Activated CD8-positive, alpha-beta T cell treated with anti-CD3 and anti-CD28 coated beads for 36 hours (primary cell): ENCODE results near the gene NDUFAF7. TPM values are rescaled to one million over a fixed set of nuclear protein-coding genes. Genes with fewer than 3 reads are reported as not detected.

Experiments
- ATAC-seq: fragments of 200-7000 bp; cut with Tn5 transposase; one replicate; pipeline ENCODE4 v1.10.0; 2021; ENCODE audit warnings: mild to moderate bottlenecking, moderate library complexity
- CTCF ChIA-PET: fragments of 350-600 bp; sonication (Branson Sonifier 250); formaldehyde crosslinking; loops from one replicate; lab custom pipeline; 2021; ENCODE audit warnings: antibody characterized with exemption; lab: Charles Lee
- POLR2A ChIA-PET: fragments of 350-600 bp; sonication (Branson Sonifier 250); formaldehyde crosslinking; loops from one replicate; lab custom pipeline; 2021; ENCODE audit warnings: antibody characterized with exemption; lab: Charles Lee
- DNase-seq: peaks from one replicate; pipeline ENCODE4 v3.0.0-alpha.2; 2020
- H3K27ac Mint-ChIP-seq: one replicate; pipeline ENCODE4 v1.8.0; 2021; ENCODE audit warnings: mild to moderate bottlenecking, mixed read lengths
- H3K27me3 Mint-ChIP-seq: one replicate; pipeline ENCODE4 v1.8.0; 2021; ENCODE audit warnings: mixed read lengths
- H3K36me3 Mint-ChIP-seq: one replicate; pipeline ENCODE4 v1.8.0; 2021; ENCODE audit warnings: low read depth, mixed read lengths
- H3K4me1 Mint-ChIP-seq: one replicate; pipeline ENCODE4 v1.8.0; 2021; ENCODE audit warnings: low read depth, mixed read lengths
- H3K4me3 Mint-ChIP-seq: one replicate; pipeline ENCODE4 v1.8.0; 2021; ENCODE audit warnings: mild to moderate bottlenecking, moderate library complexity, mixed read lengths
- H3K9me3 Mint-ChIP-seq: one replicate; pipeline ENCODE4 v1.8.0; 2021; ENCODE audit warnings: mixed read lengths
- intact Hi-C: fragments of 100-400 bp; cut with micrococcal nuclease; formaldehyde crosslinking; loops from one replicate; pipeline ENCODE4 v1.10.0; 2022
- total RNA-seq, 2 experiments: library from RNA; stranded (reverse); gene quantifications; one replicate each; pipeline ENCODE4 v1.2.3, GENCODE V29; 2021
- TF ChIP-seq, protein P1 (sequence below): fragments of 200-600 bp; IDR thresholded peaks from one replicate; pipeline ENCODE4 v1.8.0; 2022; ENCODE audit warnings: antibody characterized with exemption, mild to moderate bottlenecking

The NDUFAF7 gene
- total RNA-seq, 2 experiments from 2014 or later = 18.4 to 22.5 TPM

- no peaks in the 10 kb centered on the region for H3K9me3 Mint-ChIP-seq
Observed at GRCh38 chr2:37196320-37197195, 34.9 kb upstream of the NDUFAF7 start, which contains the start of gene CEBPZOS. CEBPZOS (plus strand) TSS chr2:37196496; CDS start chr2:37199705, 3,209 bp downstream.

DNA sequence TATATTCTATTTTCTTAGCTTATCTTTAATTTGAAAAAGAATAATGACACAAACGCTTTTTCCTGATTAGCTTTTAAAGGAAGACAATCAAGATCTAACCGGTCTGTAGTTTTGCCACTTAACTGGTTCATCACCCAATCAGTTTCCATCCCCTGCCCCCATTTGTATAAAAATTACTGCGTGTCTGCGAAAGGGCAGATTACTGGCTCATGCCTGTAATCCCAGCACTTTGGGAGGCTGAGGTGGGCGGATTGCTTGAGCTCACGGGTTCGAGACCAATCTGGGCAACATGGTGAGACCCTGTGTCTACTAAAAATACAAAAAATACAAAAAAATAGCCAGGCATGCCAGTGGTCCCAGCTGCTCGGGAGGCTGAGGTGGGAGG, 32.8 kb upstream of the NDUFAF7 start:
- no peak overlapping the region for H3K4me3 Mint-ChIP-seq
- peaks cover 47% of the 10 kb centered on the region for H3K4me1 Mint-ChIP-seq
- H3K36me3 Mint-ChIP-seq = peaks cover 35% of the 10 kb centered on the region
- no peak for ATAC-seq
- no peaks in the 10 kb centered on the region for H3K27me3 Mint-ChIP-seq
- no peak overlapping the region for H3K27ac Mint-ChIP-seq
- TF ChIP-seq, protein P1, sequence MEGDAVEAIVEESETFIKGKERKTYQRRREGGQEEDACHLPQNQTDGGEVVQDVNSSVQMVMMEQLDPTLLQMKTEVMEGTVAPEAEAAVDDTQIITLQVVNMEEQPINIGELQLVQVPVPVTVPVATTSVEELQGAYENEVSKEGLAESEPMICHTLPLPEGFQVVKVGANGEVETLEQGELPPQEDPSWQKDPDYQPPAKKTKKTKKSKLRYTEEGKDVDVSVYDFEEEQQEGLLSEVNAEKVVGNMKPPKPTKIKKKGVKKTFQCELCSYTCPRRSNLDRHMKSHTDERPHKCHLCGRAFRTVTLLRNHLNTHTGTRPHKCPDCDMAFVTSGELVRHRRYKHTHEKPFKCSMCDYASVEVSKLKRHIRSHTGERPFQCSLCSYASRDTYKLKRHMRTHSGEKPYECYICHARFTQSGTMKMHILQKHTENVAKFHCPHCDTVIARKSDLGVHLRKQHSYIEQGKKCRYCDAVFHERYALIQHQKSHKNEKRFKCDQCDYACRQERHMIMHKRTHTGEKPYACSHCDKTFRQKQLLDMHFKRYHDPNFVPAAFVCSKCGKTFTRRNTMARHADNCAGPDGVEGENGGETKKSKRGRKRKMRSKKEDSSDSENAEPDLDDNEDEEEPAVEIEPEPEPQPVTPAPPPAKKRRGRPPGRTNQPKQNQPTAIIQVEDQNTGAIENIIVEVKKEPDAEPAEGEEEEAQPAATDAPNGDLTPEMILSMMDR = no peak
- ChIA-PET POLR2A (interaction anchor here (1.0 to 2.4 kb wide), 2 partner anchors 33 to 42 kb away, joined by 4 to 8 read pairs; partner anchors contain the start of genes CEBPZ, EIF2AK2 and NDUFAF7), CTCF (interaction anchor here (0.6 to 1.0 kb wide), 2 partner anchors 30 to 239 kb away, joined by 3 to 7 read pairs; no protein-coding TSS in a partner anchor)
- intact Hi-C loops = loop anchor here (5.0 kb wide), 1 partner anchor 34 kb away; the partner anchor contains the start of genes CEBPZ and NDUFAF7
- no peak for DNase-seq
- peaks cover 2% of the 10 kb centered on the region for H3K9me3 Mint-ChIP-seq

More at GRCh38 chr2:37196320-37197195, 34.9 kb upstream of the NDUFAF7 start, which contains the start of gene CEBPZOS:
- Mint-ChIP-seq H3K27ac (peak within 1 kb of the TSS; percentile 97), H3K36me3 (peaks cover 18% of the 10 kb centered on the region), H3K4me1 (peaks cover 39% of the 10 kb centered on the region), H3K4me3 (peak within 1 kb of the TSS; percentile 96), H3K27me3 (no peaks in the 10 kb centered on the region)
- TF ChIP-seq, protein P1 = no peak
- intact Hi-C loops = loop anchor here (5.0 kb wide), 1 partner anchor 36 kb away; the partner anchor contains the start of genes CEBPZ and NDUFAF7
- ATAC-seq (peak; percentile 88), DNase-seq (peak; percentile 92)
- POLR2A ChIA-PET = interaction anchor here (0.6 to 1.1 kb wide), 3 partner anchors 39 to 56 kb away, joined by 4 to 5 read pairs (median 4); partner anchors contain the start of gene EIF2AK2
- CTCF ChIA-PET = interaction anchor here (0.7 to 1.5 kb wide), 3 partner anchors 10 to 35 kb away, joined by 3 to 5 read pairs (median 3); partner anchors contain the start of genes CEBPZ and NDUFAF7

GRCh38 chr2:37201208-37201607, 30.2 kb upstream of the NDUFAF7 start:
- DNase-seq (no peak), ATAC-seq (peak; percentile 21)
- ChIA-PET CTCF (interaction anchor here (1.7 kb wide), 1 partner anchor 11 kb away, joined by 4 read pairs; no protein-coding TSS in a partner anchor), POLR2A (interaction anchor here (0.7 to 2.4 kb wide), 6 partner anchors 19 to 685 kb away, joined by 3 to 8 read pairs (median 4); partner anchors contain the start of genes CEBPZ, EIF2AK2 and NDUFAF7)
- intact Hi-C loops = no loop called here
- TF ChIP-seq, protein P1 = no peak
- Mint-ChIP-seq H3K27ac (peak overlapping the region; percentile 86), H3K27me3 (no peaks in the 10 kb centered on the region), H3K36me3 (peaks cover 60% of the 10 kb centered on the region), H3K9me3 (peaks cover 12% of the 10 kb centered on the region), H3K4me1 (peaks cover 53% of the 10 kb centered on the region), H3K4me3 (no peak overlapping the region)

GRCh38 chr2:37201766-37202165, 29.7 kb upstream of the NDUFAF7 start:
- H3K4me1 Mint-ChIP-seq = peaks cover 54% of the 10 kb centered on the region
- peaks cover 15% of the 10 kb centered on the region for H3K9me3 Mint-ChIP-seq
- POLR2A ChIA-PET = interaction anchor here (0.7 to 1.2 kb wide), 5 partner anchors 19 to 686 kb away, joined by 3 to 4 read pairs (median 3); partner anchors contain the start of gene EIF2AK2
- TF ChIP-seq, protein P1 = no peak
- intact Hi-C loops = no loop called here
- ATAC-seq (peak; percentile 92), DNase-seq (peak; percentile 82)
- H3K36me3 Mint-ChIP-seq = peaks cover 64% of the 10 kb centered on the region
- H3K4me3 Mint-ChIP-seq = peak overlapping the region; percentile 13
- CTCF ChIA-PET = interaction anchor here (1.7 kb wide), 1 partner anchor 11 kb away, joined by 4 read pairs; no protein-coding TSS in a partner anchor
- H3K27ac Mint-ChIP-seq = peak overlapping the region; percentile 86
- no peaks in the 10 kb centered on the region for H3K27me3 Mint-ChIP-seq
